GM23338 (cell line): Measurements from ENCODE around the gene FGFRL1. TPM values are rescaled to one million over a fixed set of nuclear protein-coding genes. Genes with fewer than 3 reads are reported as not detected.

Experiments used
- ATAC-seq: fragments of 200-7000 bp; cut with Tn5 transposase; 3 replicates; pipeline ENCODE4 v1.9.1; 2020
- DNase-seq: peaks from one replicate; pipeline ENCODE4 v3.0.0-alpha.2; 2015; ENCODE audit warnings: low spot score
- H2AFZ ChIP-seq: fragments of 200-600 bp; sonication (generic); 2 replicates; pipeline ENCODE4 v1.8.0; 2016; ENCODE audit warnings: antibody characterized with exemption, mild to moderate bottlenecking, moderate library complexity
- H3F3A ChIP-seq: fragments of 200-600 bp; sonication (generic); replicated peaks from 2 replicates; pipeline ENCODE4 v1.8.0; 2017; ENCODE audit warnings: antibody characterized with exemption, mixed run types, low read depth
- H3K27ac ChIP-seq: fragments of 200-600 bp; sonication (generic); 2 replicates; pipeline ENCODE4 v1.6.1; 2016; ENCODE audit warnings: low read depth
- H3K27me3 ChIP-seq: fragments of 200-600 bp; sonication (generic); 2 replicates; pipeline ENCODE4 v1.8.0; 2016; ENCODE audit warnings: mild to moderate bottlenecking, mixed run types, moderate library complexity; ENCODE audit not compliant: insufficient read depth
- H3K36me3 ChIP-seq: fragments of 200-600 bp; sonication (generic); 2 replicates; pipeline ENCODE4 v1.8.0; 2016; ENCODE audit warnings: mild to moderate bottlenecking; ENCODE audit not compliant: insufficient read depth
- H3K4me1 ChIP-seq: fragments of 200-600 bp; sonication (generic); 2 replicates; pipeline ENCODE4 v1.8.0; 2016; ENCODE audit warnings: mild to moderate bottlenecking, moderate library complexity; ENCODE audit not compliant: insufficient read depth
- H3K4me2 ChIP-seq: fragments of 200-600 bp; sonication (generic); 2 replicates; pipeline ENCODE4 v1.7.1; 2017; ENCODE audit warnings: mixed run types
- H3K4me3 ChIP-seq: fragments of 200-600 bp; sonication (generic); 2 replicates; pipeline ENCODE4 v1.6.1; 2016; ENCODE audit warnings: mixed run types
- H3K79me2 ChIP-seq: fragments of 200-600 bp; sonication (generic); replicated peaks from 2 replicates; pipeline ENCODE4 v1.8.0; 2017; ENCODE audit warnings: mild to moderate bottlenecking; ENCODE audit not compliant: insufficient read depth
- H3K9me2 ChIP-seq: fragments of 200-600 bp; sonication (generic); 2 replicates; pipeline ENCODE4 v1.8.0; 2017; ENCODE audit not compliant: insufficient read depth
- H4K20me1 ChIP-seq: fragments of 200-600 bp; sonication (generic); replicated peaks from 2 replicates; pipeline ENCODE4 v1.8.0; 2017; ENCODE audit warnings: mild to moderate bottlenecking; ENCODE audit not compliant: insufficient read depth
- H3K27ac Mint-ChIP-seq: 2 replicates; pipeline ENCODE4 v1.8.0; 2020; ENCODE audit warnings: inconsistent platforms, mild to moderate bottlenecking, moderate library complexity, mixed read lengths
- H3K27me3 Mint-ChIP-seq: 3 replicates; pipeline ENCODE4 v1.8.0; 2022; ENCODE audit warnings: low read depth, mild to moderate bottlenecking, moderate library complexity, mixed read lengths, inconsistent platforms; ENCODE audit not compliant: insufficient read depth, poor library complexity
- H3K36me3 Mint-ChIP-seq: 3 replicates; pipeline ENCODE4 v1.8.0; 2021; ENCODE audit warnings: low read depth, mild to moderate bottlenecking, inconsistent platforms, moderate library complexity, mixed read lengths
- H3K4me1 Mint-ChIP-seq: 3 replicates; pipeline ENCODE4 v1.8.0; 2020; ENCODE audit warnings: mild to moderate bottlenecking, inconsistent platforms, mixed read lengths
- H3K4me3 Mint-ChIP-seq: 3 replicates; pipeline ENCODE4 v1.8.0; 2021; ENCODE audit warnings: moderate library complexity, mild to moderate bottlenecking, inconsistent platforms, mixed read lengths
- H3K9me3 Mint-ChIP-seq: 3 replicates; pipeline ENCODE4 v1.8.0; 2020; ENCODE audit warnings: moderate library complexity, mild to moderate bottlenecking, inconsistent platforms, mixed read lengths
- CREB1 ChIP-seq: fragments of 250-450 bp; sonication (Bioruptor Pico); IDR thresholded peaks from 2 replicates; pipeline ENCODE4 v1.5.0; 2020; ENCODE audit warnings: low read depth, mild to moderate bottlenecking, moderate library complexity
- CTCF ChIP-seq, 2 experiments: fragments of 200-600 bp in 1 of 2; sonication (generic) in 1 of 2; conservative IDR thresholded peaks; 2 replicates each; pipeline versions ENCODE4 v1.5.1 to v1.6.1; 2016 to 2017; ENCODE audit warnings: antibody characterized with exemption in 2 of 2, low read depth in 2 of 2, mild to moderate bottlenecking in 2 of 2, moderate library complexity in 1 of 2
- ETS1 ChIP-seq: IDR thresholded peaks from 2 replicates; pipeline ENCODE4 v1.6.1; 2016; ENCODE audit warnings: antibody characterized with exemption
- EZH2 ChIP-seq: fragments of 200-600 bp; sonication (generic); IDR thresholded peaks from one replicate; pipeline ENCODE4 v1.8.0; 2017; ENCODE audit warnings: antibody characterized with exemption, mild to moderate bottlenecking, low read depth; ENCODE audit not compliant: unreplicated experiment
- EZH2phosphoT487 ChIP-seq: fragments of 200-600 bp; sonication (generic); IDR thresholded peaks from one replicate; pipeline ENCODE4 v1.8.1; 2018; ENCODE audit warnings: antibody characterized with exemption; ENCODE audit not compliant: unreplicated experiment
- JUNB ChIP-seq: IDR thresholded peaks from one replicate; pipeline ENCODE4 v1.6.1; 2016; ENCODE audit warnings: antibody characterized with exemption; ENCODE audit not compliant: unreplicated experiment
- NANOG ChIP-seq: IDR thresholded peaks from 2 replicates; pipeline ENCODE4 v1.6.1; 2016; ENCODE audit warnings: antibody characterized with exemption, borderline replicate concordance
- POLR2AphosphoS5 ChIP-seq: IDR thresholded peaks from 2 replicates; pipeline ENCODE4 v1.6.1; 2016; ENCODE audit warnings: antibody characterized with exemption, low read depth
- REST ChIP-seq: IDR thresholded peaks from one replicate; pipeline ENCODE4 v1.6.1; 2018; ENCODE audit warnings: antibody characterized with exemption; ENCODE audit not compliant: unreplicated experiment
- STAT1 ChIP-seq: IDR thresholded peaks from one replicate; pipeline ENCODE4 v1.6.1; 2016; ENCODE audit warnings: antibody characterized with exemption; ENCODE audit not compliant: unreplicated experiment
- ZNF114 ChIP-seq: fragments of 250-450 bp; sonication (Bioruptor Pico); IDR thresholded peaks from 2 replicates; pipeline ENCODE4 v1.5.0; 2020; ENCODE audit warnings: mild to moderate bottlenecking, moderate library complexity
- ZNF331 ChIP-seq: fragments of 250-450 bp; sonication (Bioruptor Pico); IDR thresholded peaks from 2 replicates; pipeline ENCODE4 v1.5.0; 2020; ENCODE audit warnings: low read depth, mild to moderate bottlenecking, moderate library complexity
- ZNF462 ChIP-seq: fragments of 250-450 bp; sonication (Bioruptor Pico); IDR thresholded peaks from 2 replicates; pipeline ENCODE4 v1.5.0; 2020; ENCODE audit warnings: mild to moderate bottlenecking, moderate library complexity
- polyA plus RNA-seq: library from polyadenylated mRNA; unstranded; fragments of >200 nt; fragmentation: Nextera tagmentation; extraction: Ambion mirVana; gene quantifications from 2 replicates; pipeline ENCODE4 v1.2.1, GENCODE V29; 2016
- total RNA-seq: library from RNA; depleted of rRNA; stranded (reverse); fragments of >200 nt; shearing (Covaris generic); gene quantifications from 2 replicates; pipeline ENCODE4 v1.2.3, GENCODE V29; 2014

Gene FGFRL1
- total and polyA plus RNA-seq, 2 experiments from 2014 or later = 7.0 to 35.8 TPM

- H3K4me3 Mint-ChIP-seq = no peak overlapping the region
- no peaks in the 10 kb centered on the region for H3K9me2 ChIP-seq
- H3K27me3 Mint-ChIP-seq = peaks cover 23% of the 10 kb centered on the region
- H3K4me1 ChIP-seq = peaks cover 16% of the 10 kb centered on the region
- H3K27ac ChIP-seq = no peak overlapping the region
- TF ChIP-seq NANOG = no peak
- TF ChIP-seq JUNB = no peak
- TF ChIP-seq POLR2AphosphoS5 = no peak
- no peak for TF ChIP-seq EZH2
- no peak for TF ChIP-seq CTCF (conservative IDR thresholded peaks at IDR 0.05; ENCODE audit: low read depth in 2 of 2)
- no peak for TF ChIP-seq CREB1
- no peak for TF ChIP-seq REST
- no peak for TF ChIP-seq EZH2phosphoT487
- TF ChIP-seq ZNF331 (CRISPR knock-in tag) = no peak
- TF ChIP-seq ZNF462 (CRISPR knock-in tag) = no peak
- TF ChIP-seq STAT1 = no peak
- TF ChIP-seq ETS1 = no peak
- TF ChIP-seq ZNF114 (CRISPR knock-in tag) = no peak
- no peaks in the 10 kb centered on the region for H4K20me1 ChIP-seq
- no peak overlapping the region for H3K27ac Mint-ChIP-seq
- H3K4me3 ChIP-seq = no peak overlapping the region
- H3K36me3 Mint-ChIP-seq = no peaks in the 10 kb centered on the region
- peaks cover 2% of the 10 kb centered on the region; the same call in 1 of the 3 replicates for H3K4me1 Mint-ChIP-seq
- no peaks in the 10 kb centered on the region for H3K79me2 ChIP-seq
- H3K9me3 Mint-ChIP-seq = no peaks in the 10 kb centered on the region
- H3K4me2 ChIP-seq = no peak overlapping the region
- DNase-seq (no peak), ATAC-seq (no peak)
- peaks cover 9% of the 10 kb centered on the region; the same call in 1 of the 2 replicates for H3F3A ChIP-seq
- no peak overlapping the region for H2AFZ ChIP-seq
- H3K36me3 ChIP-seq = no peaks in the 10 kb centered on the region
- peaks cover 17% of the 10 kb centered on the region for H3K27me3 ChIP-seq
Measured at GRCh38 chr4:988726-989721, 22.4 kb upstream of the FGFRL1 start.
